ENCODE data around the gene GPR143.

GPR143 gene

GRCh38 chrX:9797384-9798360 is 32.0 kb upstream of the GPR143 start:
- TF ChIP-seq CTCF (IDR thresholded peaks at IDR 0.05; ENCODE audit: low read depth, low read length): no peak
- in situ Hi-C loops (cut with HindIII; ENCODE audit: low sequenced_read_pairs): no loop called here
- no peak overlapping the region for H3K4me3 ChIP-seq (ENCODE audit: low read depth, low read length)
- no peak for DNase-seq (ENCODE audit: low read depth, low spot score)

DNA sequence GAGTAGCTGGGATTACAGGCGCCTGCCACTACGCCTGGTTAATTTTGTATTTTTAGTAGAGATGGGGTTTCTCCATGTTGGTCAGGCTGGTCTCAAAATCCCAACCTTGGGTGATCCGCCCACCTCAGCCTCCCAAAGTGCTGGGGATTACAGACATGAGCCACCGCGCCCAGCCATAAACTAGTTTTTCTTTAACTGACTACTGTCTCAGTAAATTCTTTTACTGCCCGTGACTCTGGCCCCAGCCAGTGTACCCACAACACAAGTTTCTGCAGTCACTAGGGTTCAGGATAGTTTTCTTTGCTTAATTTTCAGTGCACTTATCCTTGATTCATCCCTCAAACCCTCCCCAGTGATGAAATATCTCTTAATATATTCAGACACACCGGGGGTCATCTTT is 28.8 kb upstream of the GPR143 start:
- no peak for TF ChIP-seq CTCF (IDR thresholded peaks at IDR 0.05; ENCODE audit: low read depth, low read length)
- DNase-seq (ENCODE audit: low read depth, low spot score): no peak
- in situ Hi-C loops (cut with HindIII; ENCODE audit: low sequenced_read_pairs): no loop called here
- no peak overlapping the region for H3K4me3 ChIP-seq (ENCODE audit: low read depth, low read length)

DNA sequence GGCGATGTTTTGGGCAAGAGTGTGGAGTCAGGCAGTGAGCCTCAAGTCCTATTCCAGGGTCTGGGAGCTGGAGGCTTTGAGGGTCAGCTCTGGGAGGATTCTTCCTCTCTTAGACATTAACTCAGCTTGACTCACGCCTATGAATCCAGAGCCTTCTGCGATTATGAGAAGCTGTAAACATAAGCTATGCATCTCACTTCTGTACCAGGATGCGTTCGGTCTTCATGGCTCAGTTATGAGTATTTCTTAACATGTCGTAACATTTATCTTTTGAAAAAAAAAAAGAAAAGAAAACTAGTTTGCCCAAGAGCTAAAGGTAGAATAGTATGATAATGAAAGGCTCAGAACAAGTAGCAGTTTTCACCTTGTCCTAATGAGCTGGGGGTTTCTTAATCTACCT is 25.2 kb upstream of the GPR143 start:
- in situ Hi-C loops (cut with HindIII; ENCODE audit: low sequenced_read_pairs): no loop called here
- no peak overlapping the region for H3K4me3 ChIP-seq (ENCODE audit: low read depth, low read length)
- TF ChIP-seq CTCF (IDR thresholded peaks at IDR 0.05; ENCODE audit: low read depth, low read length): no peak
- no peak for DNase-seq (ENCODE audit: low read depth, low spot score)

DNA sequence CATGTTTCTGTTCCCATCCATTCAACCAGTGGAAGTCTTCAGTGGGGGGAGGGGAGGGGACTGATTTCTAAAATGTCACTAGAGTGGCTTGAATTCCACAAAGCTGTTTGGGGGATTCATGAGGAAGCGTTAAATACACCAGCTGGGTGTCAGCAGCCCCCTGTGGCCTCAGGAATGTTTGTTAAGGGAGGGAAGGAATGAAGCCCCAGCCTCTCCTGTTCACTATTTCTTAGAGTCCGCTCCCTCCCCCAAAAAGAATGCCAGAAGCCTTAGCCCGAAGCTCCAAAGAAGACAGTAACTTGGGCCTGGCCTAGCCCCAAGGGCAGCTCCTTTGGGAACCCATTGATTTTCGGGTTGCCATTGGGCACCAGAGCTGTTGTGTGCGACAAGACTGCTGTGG is 23.9 kb upstream of the GPR143 start:
- no peak overlapping the region for H3K4me3 ChIP-seq (ENCODE audit: low read depth, low read length)
- in situ Hi-C loops (cut with HindIII; ENCODE audit: low sequenced_read_pairs): no loop called here
- DNase-seq (ENCODE audit: low read depth, low spot score): no peak
- no peak for TF ChIP-seq CTCF (IDR thresholded peaks at IDR 0.05; ENCODE audit: low read depth, low read length)

DNA sequence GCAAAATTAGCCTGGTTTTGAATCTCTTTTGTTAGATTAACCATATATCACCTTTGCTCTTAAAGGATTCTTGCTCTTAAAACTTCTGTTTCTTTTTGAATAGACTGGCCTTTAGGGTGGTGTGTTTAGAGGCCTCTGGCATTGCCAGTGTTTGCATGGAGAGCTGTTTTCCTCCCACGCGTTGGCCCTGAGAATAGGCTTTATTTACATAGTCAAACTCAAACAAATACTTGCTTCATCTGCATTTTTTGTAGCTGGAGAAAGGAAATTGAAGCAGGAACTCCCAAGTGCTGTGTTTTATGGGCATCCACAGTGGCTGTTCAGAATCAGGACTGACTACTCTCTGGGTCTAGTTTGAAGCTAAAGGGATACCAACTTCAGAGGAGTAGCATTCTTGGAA is 23.3 kb upstream of the GPR143 start:
- H3K4me3 ChIP-seq (ENCODE audit: low read depth, low read length): no peak overlapping the region
- in situ Hi-C loops (cut with HindIII; ENCODE audit: low sequenced_read_pairs): no loop called here
- TF ChIP-seq CTCF (IDR thresholded peaks at IDR 0.05; ENCODE audit: low read depth, low read length): no peak
- DNase-seq (ENCODE audit: low read depth, low spot score): no peak

DNA sequence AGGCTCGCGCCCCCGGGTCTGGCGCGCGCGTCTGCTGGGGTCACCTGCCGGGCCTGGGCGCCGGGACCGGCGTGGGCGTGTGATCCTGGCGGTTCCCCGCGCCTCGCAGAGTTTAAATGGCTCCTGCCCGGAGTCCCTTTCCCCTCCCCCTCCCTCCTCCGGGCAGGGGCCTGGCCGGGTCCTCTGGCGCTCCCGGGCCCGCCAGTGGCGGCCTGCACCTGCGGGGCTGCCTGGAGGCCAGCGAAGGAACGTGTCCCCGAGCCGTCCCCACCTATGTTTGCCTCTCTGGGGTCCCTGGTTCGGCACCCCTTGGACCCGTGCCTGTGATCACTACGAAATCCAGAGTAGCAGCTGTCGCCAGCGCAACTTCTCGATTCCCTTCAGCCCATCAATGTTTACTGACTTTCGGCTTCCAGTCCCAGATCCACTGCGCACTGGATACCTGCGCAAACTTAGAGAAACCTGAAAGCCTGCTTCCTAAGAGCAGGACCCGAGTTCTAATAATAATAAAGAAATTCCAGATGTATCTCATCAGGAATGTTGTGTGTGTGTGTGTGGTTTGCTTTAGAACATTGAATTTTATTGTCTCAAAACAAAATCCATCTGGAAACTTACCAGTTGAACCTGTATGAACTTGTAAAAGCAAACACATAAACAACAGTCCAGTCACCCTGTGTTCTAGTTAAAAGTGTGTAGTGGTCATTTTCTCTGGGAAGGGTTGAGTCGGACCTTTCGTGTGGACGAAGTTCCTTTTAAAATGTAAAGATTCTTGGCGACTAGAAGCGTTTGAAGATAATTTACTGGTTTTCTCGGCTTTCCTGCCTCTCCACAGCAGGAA is 21.4 kb upstream of the GPR143 start:
- in situ Hi-C loops (cut with HindIII; ENCODE audit: low sequenced_read_pairs): no loop called here
- H3K4me3 ChIP-seq (ENCODE audit: low read depth, low read length): peak overlapping the region; percentile 20
- no peak for DNase-seq (ENCODE audit: low read depth, low spot score)
- TF ChIP-seq CTCF (IDR thresholded peaks at IDR 0.05; ENCODE audit: low read depth, low read length): no peak

Measured in astrocyte of the spinal cord (primary cell).